Gastroesophageal sphincter (tissue), 3 donors: Measurements from ENCODE around the gene PCDH9.

Experiments used
- POLR2AphosphoS5 ChIP-seq: sonication (generic); formaldehyde crosslinking; IDR thresholded peaks from one replicate; pipeline ENCODE4 v1.6.1; 2017; ENCODE audit warnings: antibody characterized with exemption
- TF ChIP-seq, protein P1 (sequence below), 4 experiments: fragments of 200-600 bp in 2 of 4; fragments of 450-650 bp in 2 of 4; sonication (generic) in 1 of 4; IDR thresholded peaks; one replicate each; pipeline ENCODE4 v1.5.1; 2017 to 2019; ENCODE audit warnings: antibody characterized with exemption in 4 of 4, mild to moderate bottlenecking in 2 of 4, moderate library complexity in 2 of 4

DNA sequence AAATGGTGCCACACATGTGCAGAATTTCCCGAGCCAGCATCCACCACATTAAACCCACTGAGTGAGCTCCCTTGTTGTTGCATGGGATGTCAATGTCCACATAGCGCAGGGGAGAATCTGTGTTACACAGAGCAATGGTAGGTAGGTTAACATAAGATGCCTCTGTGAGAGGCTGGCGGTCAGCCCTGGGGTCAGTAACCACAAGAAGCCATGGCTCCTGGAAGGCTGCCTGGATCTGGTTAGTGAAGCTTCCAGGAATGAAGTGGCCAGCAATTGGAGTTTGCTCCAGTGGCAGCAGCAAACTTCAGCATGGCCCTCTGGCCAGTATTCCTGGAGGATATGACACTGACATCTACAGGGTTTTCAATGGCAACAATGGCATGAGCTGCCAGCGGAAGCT is 37.0 kb upstream of the PCDH9 start:
- TF ChIP-seq, protein P1, sequence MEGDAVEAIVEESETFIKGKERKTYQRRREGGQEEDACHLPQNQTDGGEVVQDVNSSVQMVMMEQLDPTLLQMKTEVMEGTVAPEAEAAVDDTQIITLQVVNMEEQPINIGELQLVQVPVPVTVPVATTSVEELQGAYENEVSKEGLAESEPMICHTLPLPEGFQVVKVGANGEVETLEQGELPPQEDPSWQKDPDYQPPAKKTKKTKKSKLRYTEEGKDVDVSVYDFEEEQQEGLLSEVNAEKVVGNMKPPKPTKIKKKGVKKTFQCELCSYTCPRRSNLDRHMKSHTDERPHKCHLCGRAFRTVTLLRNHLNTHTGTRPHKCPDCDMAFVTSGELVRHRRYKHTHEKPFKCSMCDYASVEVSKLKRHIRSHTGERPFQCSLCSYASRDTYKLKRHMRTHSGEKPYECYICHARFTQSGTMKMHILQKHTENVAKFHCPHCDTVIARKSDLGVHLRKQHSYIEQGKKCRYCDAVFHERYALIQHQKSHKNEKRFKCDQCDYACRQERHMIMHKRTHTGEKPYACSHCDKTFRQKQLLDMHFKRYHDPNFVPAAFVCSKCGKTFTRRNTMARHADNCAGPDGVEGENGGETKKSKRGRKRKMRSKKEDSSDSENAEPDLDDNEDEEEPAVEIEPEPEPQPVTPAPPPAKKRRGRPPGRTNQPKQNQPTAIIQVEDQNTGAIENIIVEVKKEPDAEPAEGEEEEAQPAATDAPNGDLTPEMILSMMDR (IDR thresholded peaks at IDR 0.05): no peak
- no peak for TF ChIP-seq POLR2AphosphoS5
